Suppressor macrophage (primary cell): ENCODE results near the gene PATL2.
A peak's percentile ranks its signal among the peaks of the same experiment; 100 is the strongest.

ENCODE experiments used
- DNase-seq, 4 experiments: peaks; one replicate each; pipeline ENCODE4 v3.0.0-alpha.2; 2020 to 2022

Gene PATL2

DNA sequence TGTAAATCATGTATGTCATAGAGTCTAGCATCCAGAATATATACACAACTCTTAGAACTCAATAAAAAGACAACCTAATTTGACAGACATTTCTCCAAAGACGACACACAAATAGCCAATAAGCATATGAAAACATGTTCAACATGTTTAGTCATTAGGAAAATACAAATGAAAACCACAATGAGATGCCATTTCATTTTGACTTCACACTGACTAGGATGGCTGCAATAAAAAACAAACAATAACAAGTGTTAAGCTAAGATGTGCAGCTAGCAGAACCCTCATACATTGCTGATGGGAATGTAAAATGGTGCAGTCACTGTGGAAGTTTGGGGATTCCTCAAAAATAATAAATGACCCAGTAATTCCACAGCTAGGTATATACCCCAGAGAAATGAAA lies 64.1 kb downstream of the PATL2 start:
- DNase-seq: no peak

DNA sequence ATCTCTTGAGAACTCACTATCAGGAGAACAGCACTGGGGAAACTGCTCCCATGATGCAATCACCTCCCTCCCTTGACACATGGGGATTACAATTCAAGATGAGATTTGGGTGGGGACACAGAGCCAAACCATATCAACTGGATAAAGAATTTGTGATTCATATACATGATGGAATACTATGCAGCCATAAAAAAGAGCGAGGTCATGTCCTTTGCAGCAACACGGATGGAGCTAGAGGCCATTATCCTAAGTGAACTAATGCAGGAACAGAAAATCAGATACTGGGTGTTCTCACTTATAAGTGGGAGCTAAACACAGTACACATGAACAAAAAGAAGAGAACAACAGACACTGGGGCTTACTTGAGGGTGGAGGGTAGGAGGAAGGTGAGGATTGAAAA lies 64.7 kb downstream of the PATL2 start:
- no peak for DNase-seq

DNA sequence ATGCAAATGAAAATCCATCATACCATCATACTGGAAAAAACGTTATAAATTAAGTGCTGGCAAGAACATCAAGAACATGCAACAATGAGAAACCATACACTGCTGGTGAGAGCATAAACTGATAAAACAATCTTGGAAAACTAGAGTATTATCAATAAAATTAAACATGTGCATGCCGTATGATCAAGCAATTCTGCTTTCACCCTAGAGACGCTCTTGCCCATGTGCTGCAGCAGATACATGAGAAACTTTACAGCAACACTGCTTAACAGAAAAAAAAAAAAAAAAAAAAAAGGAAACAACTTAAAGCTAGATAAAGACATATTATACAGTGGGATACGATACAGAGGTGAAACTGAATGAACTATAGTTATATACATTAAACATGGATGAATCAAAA lies 69.5 kb downstream of the PATL2 start:
- no peak for DNase-seq

DNA sequence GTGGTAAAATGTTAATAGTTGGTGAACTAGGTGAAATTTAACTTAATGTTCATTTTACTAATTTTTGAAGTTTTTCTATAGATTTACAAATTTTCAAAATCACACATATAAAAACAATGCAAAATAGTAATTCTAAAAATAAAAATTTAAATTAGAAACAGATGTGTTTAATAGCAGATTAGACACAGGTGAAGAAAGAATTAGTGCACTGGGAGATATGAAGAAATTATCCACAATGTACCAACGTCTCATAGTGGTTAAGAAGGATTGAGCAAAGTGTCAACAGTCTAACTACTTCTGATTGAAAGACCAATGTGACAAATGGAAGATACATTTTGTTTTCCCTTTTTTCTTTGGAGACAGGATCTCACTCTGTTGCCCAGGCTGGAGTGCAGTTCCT lies 74.1 kb downstream of the PATL2 start:
- DNase-seq: no peak

DNA sequence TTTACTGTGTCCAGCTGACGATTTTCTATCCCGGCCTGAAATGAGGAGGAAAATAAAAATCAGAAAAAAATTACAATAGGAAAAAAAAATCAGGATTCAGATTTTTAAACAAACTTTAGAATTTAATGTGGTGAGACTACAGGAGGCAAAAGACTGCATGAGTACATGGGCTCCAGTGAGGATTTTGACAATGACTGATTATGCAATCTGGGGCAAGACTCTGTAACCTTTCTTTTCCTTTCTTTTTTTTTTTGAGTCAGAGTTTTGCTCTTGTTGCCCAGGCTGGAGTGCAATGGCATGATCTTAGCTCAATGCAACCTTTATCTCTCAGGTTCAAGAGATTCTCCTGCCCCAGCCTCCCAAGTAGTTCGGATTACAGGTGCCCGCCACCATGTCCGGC lies 77.5 kb downstream of the PATL2 start:
- DNase-seq: peak; percentile 2 to 49 (median 27)

DNA sequence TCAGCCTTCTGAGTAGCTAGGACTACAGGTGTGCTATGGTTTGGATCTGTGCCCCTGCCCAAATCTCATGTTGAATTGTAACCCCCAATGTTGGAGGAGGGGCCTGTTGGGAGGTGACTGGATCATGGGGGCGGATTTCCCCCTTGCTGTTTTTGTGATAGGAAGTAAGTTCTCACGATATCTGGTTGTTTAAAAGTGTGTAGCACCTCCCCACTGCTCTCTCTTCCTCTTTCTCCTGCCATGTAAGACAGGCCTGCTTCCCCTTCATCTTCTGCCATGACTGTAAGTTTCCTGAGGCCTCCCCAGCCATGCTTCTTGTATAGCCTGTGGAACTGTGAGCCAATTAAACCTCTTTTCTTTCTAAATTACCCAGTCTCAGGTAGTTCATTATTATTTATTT lies 85.8 kb downstream of the PATL2 start:
- DNase-seq: peak in 3 of 4 experiments; percentile 4 to 14 (median 12)

DNA sequence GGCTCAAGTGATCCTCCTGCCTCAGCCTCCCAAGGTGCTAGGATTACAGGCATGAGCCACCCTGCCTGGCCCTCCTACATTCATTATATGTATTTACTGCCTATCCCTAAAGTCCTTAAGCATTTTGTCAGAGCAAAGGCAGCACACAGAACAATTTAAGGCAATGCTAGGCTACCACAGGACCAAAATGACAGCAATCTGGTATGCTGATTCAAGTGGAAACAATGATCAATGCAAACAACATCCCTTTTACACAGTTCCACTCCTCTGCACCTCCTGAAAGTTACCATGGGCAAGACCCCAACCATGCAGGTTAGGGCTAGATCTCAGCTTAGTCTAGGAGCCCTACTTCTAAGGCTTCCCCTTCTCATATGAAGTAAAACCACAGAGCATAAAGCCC lies 87.9 kb downstream of the PATL2 start:
- DNase-seq: no peak

DNA sequence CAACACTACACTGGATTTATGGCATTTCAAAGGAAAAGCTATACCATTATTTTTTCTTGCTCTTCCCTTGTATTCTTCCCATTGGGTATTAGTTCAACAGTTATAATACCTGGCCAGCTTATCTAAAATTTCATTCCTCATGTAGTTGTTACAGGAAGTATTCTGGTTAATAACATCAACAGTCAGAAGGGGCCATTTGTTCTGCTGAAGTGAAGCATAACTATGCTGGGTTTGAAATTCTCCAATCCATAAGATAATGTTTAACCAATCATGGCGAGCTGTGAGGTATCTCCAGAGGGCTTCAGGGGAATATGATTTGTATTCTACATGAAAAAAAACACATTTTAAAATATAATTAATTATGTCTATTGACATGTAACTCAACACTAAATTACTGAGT lies 91.0 kb downstream of the PATL2 start:
- no peak for DNase-seq

DNA sequence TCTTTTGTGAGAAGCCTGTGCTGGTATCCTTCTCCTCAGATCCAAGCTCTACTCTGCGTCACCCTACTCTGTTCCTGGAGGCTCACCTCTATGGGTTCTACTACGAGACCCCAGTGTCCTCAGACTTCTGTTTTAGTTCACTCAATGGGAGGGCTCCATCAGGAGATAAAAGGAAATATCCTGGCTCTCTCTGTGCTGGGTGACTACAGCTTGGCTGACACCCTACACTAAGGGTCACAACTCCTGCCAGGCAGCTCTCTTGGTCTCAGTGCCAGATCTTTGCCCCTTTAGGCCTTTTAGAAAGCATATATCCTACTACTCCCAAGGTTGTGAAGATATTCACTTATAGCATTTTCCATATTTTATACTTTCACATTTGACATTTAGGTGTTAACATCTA lies 94.1 kb downstream of the PATL2 start:
- DNase-seq: no peak
